ENCODE results near the gene NEB. TPM values are rescaled to one million over a fixed set of nuclear protein-coding genes. Genes with fewer than 3 reads are reported as not detected.

NEB gene
- total and polyA plus RNA-seq, 2 of the 4 experiments (the other 2 are of a cell fraction), result under 0.01 TPM; not detected in 1

DNA sequence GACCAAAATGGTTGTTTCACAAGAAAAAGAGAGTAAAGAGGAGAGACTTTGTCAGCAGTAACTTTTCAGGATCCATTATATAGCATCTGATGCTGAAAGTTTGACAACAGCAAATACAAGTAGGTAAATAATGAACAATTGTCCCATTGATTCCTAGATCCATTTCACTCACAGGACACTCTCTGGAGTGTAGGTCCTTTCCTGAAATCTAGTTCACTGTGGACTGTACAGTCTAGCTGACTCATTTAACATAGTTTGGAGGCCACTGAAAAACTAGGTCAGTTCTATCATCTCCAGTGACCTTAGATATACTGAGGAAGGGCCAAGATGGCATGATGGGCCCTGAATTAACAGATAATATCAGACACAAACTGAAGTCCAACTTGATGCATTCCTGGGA, 19.3 kb upstream of the NEB start:
- Histone ChIP-seq H4K5ac (ENCODE audit: low read depth, low read length) (no peak overlapping the region), H4K20me1 (ENCODE audit: insufficient read depth, low read length) (no peaks in the 10 kb centered on the region), H4K8ac (ENCODE audit: low read depth in 2 of 2, low read length in 2 of 2) (no peak overlapping the region), H3K27ac (ENCODE audit: insufficient read depth, low read length) (no peak overlapping the region), H3K9ac (ENCODE audit: low read depth, low read length) (no peak overlapping the region), H2BK5ac (ENCODE audit: low read depth, low read length, poor library complexity, severe bottlenecking) (no peak overlapping the region), H3K4me2 (ENCODE audit: low read depth, low read length) (no peak overlapping the region), H3K4me1 (ENCODE audit: control insufficient read depth, insufficient read depth, low read length) (no peaks in the 10 kb centered on the region), H3K14ac (replicated peaks; ENCODE audit: low read depth, low read length) (no peak overlapping the region), H3K18ac (ENCODE audit: low read depth, low read length) (no peak overlapping the region), H2AK9ac (replicated peaks; ENCODE audit: low read depth, low read length, poor library complexity) (no peak overlapping the region), H3K4ac (ENCODE audit: low read depth, low read length) (no peak overlapping the region), H2BK15ac (ENCODE audit: low read depth, low read length) (no peak overlapping the region), H3K56ac (ENCODE audit: extremely low read depth, insufficient read depth, low read length) (no peak overlapping the region), H3K27me3 (ENCODE audit: control insufficient read depth, insufficient read depth, low read length) (no peaks in the 10 kb centered on the region; the same call in 1 of the 2 replicates), H4K91ac (ENCODE audit: insufficient read depth, low read depth, low read length) (no peak overlapping the region), H3K9me3 (ENCODE audit: control insufficient read depth, insufficient read depth, low read length) (no peaks in the 10 kb centered on the region), H2AFZ (replicated peaks; ENCODE audit: low read length, poor library complexity) (no peak overlapping the region), H3K23ac (ENCODE audit: low read depth, low read length) (no peak overlapping the region), H3K9me1 (ENCODE audit: insufficient read depth, low read length) (no peaks in the 10 kb centered on the region), H2AK5ac (ENCODE audit: low read depth, low read length) (no peak overlapping the region), H3K79me1 (ENCODE audit: low read depth in 1 of 2, low read length in 2 of 2) (no peaks in the 10 kb centered on the region), H3K4me3 (ENCODE audit: insufficient read depth, low read depth, low read length) (no peak overlapping the region), H3K36me3 (ENCODE audit: control insufficient read depth, insufficient read depth, low read length) (no peaks in the 10 kb centered on the region), H2BK20ac (ENCODE audit: low read depth, low read length) (no peak overlapping the region), H2BK120ac (ENCODE audit: low read depth, low read length) (no peak overlapping the region)
- BruUV-seq (replicated peaks), result no TSS peak
- ATAC-seq (ENCODE audit: low read depth) (no peak), DNase-seq (no peak)
- in situ Hi-C loops (cut with MboI; ENCODE audit: low sequenced_read_pairs), result no loop called here
- TF ChIP-seq RCOR1 (IDR thresholded peaks at IDR 0.05; ENCODE audit: insufficient replicate concordance, low read length) (no peak), RAD21 (IDR thresholded peaks at IDR 0.05; ENCODE audit: low read length) (no peak), MXI1 (IDR thresholded peaks at IDR 0.05; ENCODE audit: borderline replicate concordance, low read depth, low read length) (no peak), RFX5 (IDR thresholded peaks at IDR 0.05; ENCODE audit: low read depth, low read length) (no peak), CEBPB (IDR thresholded peaks at IDR 0.05; ENCODE audit: low read depth, low read length) (no peak), MAFK (IDR thresholded peaks at IDR 0.05; ENCODE audit: low read depth, low read length) (no peak), CTCF (conservative IDR thresholded peaks at IDR 0.05; ENCODE audit: low read depth, low read length) (no peak), NFE2L2 (IDR thresholded peaks at IDR 0.05; ENCODE audit: low read depth, low read length) (no peak), CHD1 (IDR thresholded peaks at IDR 0.05; ENCODE audit: low read depth, low read length) (no peak), FOS (IDR thresholded peaks at IDR 0.05; ENCODE audit: low read depth, low read length) (no peak)
- TF ChIP-seq, protein P1, sequence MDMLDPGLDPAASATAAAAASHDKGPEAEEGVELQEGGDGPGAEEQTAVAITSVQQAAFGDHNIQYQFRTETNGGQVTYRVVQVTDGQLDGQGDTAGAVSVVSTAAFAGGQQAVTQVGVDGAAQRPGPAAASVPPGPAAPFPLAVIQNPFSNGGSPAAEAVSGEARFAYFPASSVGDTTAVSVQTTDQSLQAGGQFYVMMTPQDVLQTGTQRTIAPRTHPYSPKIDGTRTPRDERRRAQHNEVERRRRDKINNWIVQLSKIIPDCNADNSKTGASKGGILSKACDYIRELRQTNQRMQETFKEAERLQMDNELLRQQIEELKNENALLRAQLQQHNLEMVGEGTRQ (IDR thresholded peaks at IDR 0.05; ENCODE audit: low read depth, low read length), result no peak
- TF ChIP-seq, protein P2, sequence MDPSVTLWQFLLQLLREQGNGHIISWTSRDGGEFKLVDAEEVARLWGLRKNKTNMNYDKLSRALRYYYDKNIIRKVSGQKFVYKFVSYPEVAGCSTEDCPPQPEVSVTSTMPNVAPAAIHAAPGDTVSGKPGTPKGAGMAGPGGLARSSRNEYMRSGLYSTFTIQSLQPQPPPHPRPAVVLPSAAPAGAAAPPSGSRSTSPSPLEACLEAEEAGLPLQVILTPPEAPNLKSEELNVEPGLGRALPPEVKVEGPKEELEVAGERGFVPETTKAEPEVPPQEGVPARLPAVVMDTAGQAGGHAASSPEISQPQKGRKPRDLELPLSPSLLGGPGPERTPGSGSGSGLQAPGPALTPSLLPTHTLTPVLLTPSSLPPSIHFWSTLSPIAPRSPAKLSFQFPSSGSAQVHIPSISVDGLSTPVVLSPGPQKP (IDR thresholded peaks at IDR 0.05; ENCODE audit: borderline replicate concordance, low read depth, low read length), result no peak
- CTCF ChIA-PET, result no interaction called here
- intact Hi-C loops (cut with micrococcal nuclease), result no loop called here
- POLR2A ChIA-PET (ENCODE audit: unreplicated experiment), result no interaction called here
- dilution Hi-C loops (cut with HindIII; ENCODE audit: low sequenced_read_pairs, unreplicated experiment), result no loop called here

Measured in IMR-90 (cell line).